WTC11 (cell line): ENCODE data around the gene NLE1. TPM values are rescaled to one million over a fixed set of nuclear protein-coding genes. Genes with fewer than 3 reads are reported as not detected.

ENCODE experiments used
- ATAC-seq: fragments of 200-7000 bp; cut with Tn5 transposase; 2 replicates; pipeline ENCODE4 v1.10.0; 2021; ENCODE audit warnings: mild to moderate bottlenecking, moderate library complexity
- CTCF ChIA-PET: fragments of 300-600 bp; sonication (Branson Sonifier 250); formaldehyde crosslinking; loops from one replicate; lab custom pipeline; 2021; ENCODE audit warnings: antibody characterized with exemption; lab: Charles Lee
- POLR2A ChIA-PET: fragments of 350-600 bp; sonication (Branson Sonifier 250); formaldehyde crosslinking; loops from one replicate; lab custom pipeline; 2021; ENCODE audit warnings: antibody characterized with exemption; lab: Charles Lee
- DNase-seq: peaks from one replicate; pipeline ENCODE4 v3.0.0; 2021; ENCODE audit warnings: low spot score
- H3K27ac Mint-ChIP-seq: 2 replicates; pipeline ENCODE4 v1.8.0; 2021; ENCODE audit warnings: mixed read lengths
- H3K27me3 Mint-ChIP-seq: 2 replicates; pipeline ENCODE4 v1.8.0; 2021; ENCODE audit warnings: low read depth, mild to moderate bottlenecking, moderate library complexity, mixed read lengths
- H3K36me3 Mint-ChIP-seq: 2 replicates; pipeline ENCODE4 v1.8.0; 2021; ENCODE audit warnings: mixed read lengths
- H3K4me1 Mint-ChIP-seq: 2 replicates; pipeline ENCODE4 v1.8.0; 2022; ENCODE audit warnings: mixed read lengths
- H3K4me3 Mint-ChIP-seq: 2 replicates; pipeline ENCODE4 v1.8.0; 2021; ENCODE audit warnings: mild to moderate bottlenecking, moderate library complexity, mixed read lengths
- H3K9me3 Mint-ChIP-seq: 2 replicates; pipeline ENCODE4 v1.8.0; 2021; ENCODE audit warnings: mixed read lengths
- AFF4 ChIP-seq: sonication (generic); formaldehyde crosslinking; IDR thresholded peaks from 2 replicates; pipeline ENCODE4 v1.8.1; 2023; ENCODE audit warnings: mild to moderate bottlenecking, missing genetic modification reagents, borderline replicate concordance
- ATF2 ChIP-seq: sonication (generic); formaldehyde crosslinking; IDR thresholded peaks from 2 replicates; pipeline ENCODE4 v1.8.1; 2022; ENCODE audit warnings: low read depth, missing genetic modification reagents, borderline replicate concordance
- CREM ChIP-seq: sonication (generic); formaldehyde crosslinking; IDR thresholded peaks from 2 replicates; pipeline ENCODE4 v1.8.1; 2022; ENCODE audit warnings: mild to moderate bottlenecking, missing genetic modification reagents, moderate library complexity
- E2F5 ChIP-seq: sonication (generic); formaldehyde crosslinking; IDR thresholded peaks from 2 replicates; pipeline ENCODE4 v1.8.1; 2022; ENCODE audit warnings: mild to moderate bottlenecking, moderate library complexity, missing genetic modification reagents
- EMX1 ChIP-seq: fragments of 250-450 bp; sonication (Bioruptor Pico); IDR thresholded peaks from 2 replicates; pipeline ENCODE4 v1.8.0; 2021; ENCODE audit warnings: mild to moderate bottlenecking
- FOXJ3 ChIP-seq: sonication (generic); formaldehyde crosslinking; IDR thresholded peaks from 2 replicates; pipeline ENCODE4 v1.9.0; 2021; ENCODE audit warnings: missing genetic modification reagents, mild to moderate bottlenecking, borderline replicate concordance
- GABPB1 ChIP-seq: sonication (generic); formaldehyde crosslinking; IDR thresholded peaks from 2 replicates; pipeline ENCODE4 v1.8.1; 2023; ENCODE audit warnings: mild to moderate bottlenecking, missing genetic modification reagents
- JUN ChIP-seq: sonication (generic); formaldehyde crosslinking; IDR thresholded peaks from 2 replicates; pipeline ENCODE4 v1.8.0; 2023; ENCODE audit warnings: mild to moderate bottlenecking, missing genetic modification reagents
- KAT7 ChIP-seq: sonication (generic); formaldehyde crosslinking; IDR thresholded peaks from 2 replicates; pipeline ENCODE4 v1.8.1; 2023; ENCODE audit warnings: missing genetic modification reagents, mild to moderate bottlenecking, borderline replicate concordance
- NFATC4 ChIP-seq: fragments of 250-450 bp; sonication (Bioruptor Pico); IDR thresholded peaks from 2 replicates; pipeline ENCODE4 v1.9.0; 2021; ENCODE audit warnings: mild to moderate bottlenecking
- NFE2L1 ChIP-seq: sonication (generic); formaldehyde crosslinking; IDR thresholded peaks from 2 replicates; pipeline ENCODE4 v1.8.1; 2023; ENCODE audit warnings: missing genetic modification reagents
- NFYB ChIP-seq: sonication (generic); formaldehyde crosslinking; conservative IDR thresholded peaks from 2 replicates; pipeline ENCODE4 v1.8.0; 2022; ENCODE audit warnings: low read depth, missing genetic modification reagents
- OVOL2 ChIP-seq: fragments of 250-450 bp; sonication (Bioruptor Pico); IDR thresholded peaks from 2 replicates; pipeline ENCODE4 v1.9.0; 2021; ENCODE audit warnings: mild to moderate bottlenecking, borderline replicate concordance
- RORB ChIP-seq: fragments of 250-450 bp; sonication (Bioruptor Pico); IDR thresholded peaks from 2 replicates; pipeline ENCODE4 v1.9.0; 2021; ENCODE audit warnings: mild to moderate bottlenecking
- ZMAT4 ChIP-seq: fragments of 250-450 bp; sonication (Bioruptor Pico); IDR thresholded peaks from 2 replicates; pipeline ENCODE4 v1.9.0; 2021; ENCODE audit warnings: mild to moderate bottlenecking
- ZNF263 ChIP-seq: sonication (generic); formaldehyde crosslinking; IDR thresholded peaks from 2 replicates; pipeline ENCODE4 v1.8.1; 2022; ENCODE audit warnings: low read depth, mild to moderate bottlenecking, moderate library complexity, missing genetic modification reagents
- ZNF317 ChIP-seq: sonication (generic); formaldehyde crosslinking; IDR thresholded peaks from 2 replicates; pipeline ENCODE4 v1.8.1; 2023; ENCODE audit warnings: low read depth, mild to moderate bottlenecking, moderate library complexity, missing genetic modification reagents, borderline replicate concordance
- ZNF425 ChIP-seq: fragments of 250-450 bp; sonication (Bioruptor Pico); conservative IDR thresholded peaks from 2 replicates; pipeline ENCODE4 v1.9.0; 2021; ENCODE audit warnings: mild to moderate bottlenecking
- ZNF671 ChIP-seq: fragments of 250-450 bp; sonication (Bioruptor Pico); IDR thresholded peaks from 2 replicates; pipeline ENCODE4 v1.8.0; 2021; ENCODE audit warnings: mild to moderate bottlenecking
- total RNA-seq: library from RNA; stranded (reverse); gene quantifications from 3 replicates; pipeline ENCODE4 v1.2.3, GENCODE V29; 2021
- TF ChIP-seq, protein P1 (sequence below): sonication (generic); formaldehyde crosslinking; conservative IDR thresholded peaks from 2 replicates; pipeline ENCODE4 v1.8.1; 2023; ENCODE audit warnings: mild to moderate bottlenecking, low read depth, missing genetic modification reagents, moderate library complexity
- TF ChIP-seq, protein P2 (sequence below): sonication (generic); formaldehyde crosslinking; conservative IDR thresholded peaks from 2 replicates; pipeline ENCODE4 v1.8.1; 2022; ENCODE audit warnings: mild to moderate bottlenecking, missing genetic modification reagents

The NLE1 gene
- total RNA-seq, 1 experiment from 2014 or later, result 52.2 TPM

- TF ChIP-seq, protein P1, sequence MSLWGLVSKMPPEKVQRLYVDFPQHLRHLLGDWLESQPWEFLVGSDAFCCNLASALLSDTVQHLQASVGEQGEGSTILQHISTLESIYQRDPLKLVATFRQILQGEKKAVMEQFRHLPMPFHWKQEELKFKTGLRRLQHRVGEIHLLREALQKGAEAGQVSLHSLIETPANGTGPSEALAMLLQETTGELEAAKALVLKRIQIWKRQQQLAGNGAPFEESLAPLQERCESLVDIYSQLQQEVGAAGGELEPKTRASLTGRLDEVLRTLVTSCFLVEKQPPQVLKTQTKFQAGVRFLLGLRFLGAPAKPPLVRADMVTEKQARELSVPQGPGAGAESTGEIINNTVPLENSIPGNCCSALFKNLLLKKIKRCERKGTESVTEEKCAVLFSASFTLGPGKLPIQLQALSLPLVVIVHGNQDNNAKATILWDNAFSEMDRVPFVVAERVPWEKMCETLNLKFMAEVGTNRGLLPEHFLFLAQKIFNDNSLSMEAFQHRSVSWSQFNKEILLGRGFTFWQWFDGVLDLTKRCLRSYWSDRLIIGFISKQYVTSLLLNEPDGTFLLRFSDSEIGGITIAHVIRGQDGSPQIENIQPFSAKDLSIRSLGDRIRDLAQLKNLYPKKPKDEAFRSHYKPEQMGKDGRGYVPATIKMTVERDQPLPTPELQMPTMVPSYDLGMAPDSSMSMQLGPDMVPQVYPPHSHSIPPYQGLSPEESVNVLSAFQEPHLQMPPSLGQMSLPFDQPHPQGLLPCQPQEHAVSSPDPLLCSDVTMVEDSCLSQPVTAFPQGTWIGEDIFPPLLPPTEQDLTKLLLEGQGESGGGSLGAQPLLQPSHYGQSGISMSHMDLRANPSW (CRISPR knock-in tag), result no peak
- no peak for TF ChIP-seq AFF4
- no peak for TF ChIP-seq JUN (CRISPR knock-in tag)
- TF ChIP-seq ZNF425 (CRISPR knock-in tag), result no peak
- TF ChIP-seq ZNF263 (CRISPR knock-in tag), result no peak
Observed at GRCh38 chr17:35127751-35128514, 14.2 kb downstream of the NLE1 start (continued).

- Mint-ChIP-seq H3K4me1 (peaks cover 17% of the 10 kb centered on the region), H3K36me3 (no peaks in the 10 kb centered on the region), H3K4me3 (no peak within 1 kb of the TSS), H3K9me3 (no peaks in the 10 kb centered on the region), H3K27ac (no peak within 1 kb of the TSS), H3K27me3 (peaks cover 29% of the 10 kb centered on the region)
- ChIA-PET POLR2A (no interaction called here), CTCF (interaction anchor here (2.0 kb wide), 1 partner anchor 131 kb away, joined by 12 read pairs; no protein-coding TSS in a partner anchor)
- ATAC-seq, result no peak
- DNase-seq, result no peak
- no peak for TF ChIP-seq ZNF317 (CRISPR knock-in tag)
- TF ChIP-seq KAT7 (CRISPR knock-in tag), result no peak
- TF ChIP-seq RORB (CRISPR knock-in tag), result no peak
- TF ChIP-seq NFE2L1 (CRISPR knock-in tag), result no peak
- no peak for TF ChIP-seq CREM (CRISPR knock-in tag)
- TF ChIP-seq NFATC4, result no peak
- TF ChIP-seq, protein P2, sequence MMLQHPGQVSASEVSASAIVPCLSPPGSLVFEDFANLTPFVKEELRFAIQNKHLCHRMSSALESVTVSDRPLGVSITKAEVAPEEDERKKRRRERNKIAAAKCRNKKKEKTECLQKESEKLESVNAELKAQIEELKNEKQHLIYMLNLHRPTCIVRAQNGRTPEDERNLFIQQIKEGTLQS (CRISPR knock-in tag), result no peak
- no peak for TF ChIP-seq OVOL2 (CRISPR knock-in tag)
- TF ChIP-seq NFYB (CRISPR knock-in tag), result no peak
- TF ChIP-seq ZNF671 (CRISPR knock-in tag), result no peak
- no peak for TF ChIP-seq GABPB1 (CRISPR knock-in tag)
- TF ChIP-seq E2F5 (CRISPR knock-in tag), result no peak
- TF ChIP-seq EMX1 (CRISPR knock-in tag), result no peak
- no peak for TF ChIP-seq ZMAT4 (CRISPR knock-in tag)
- no peak for TF ChIP-seq ATF2 (CRISPR knock-in tag)
- TF ChIP-seq FOXJ3 (CRISPR knock-in tag), result no peak
Observed at GRCh38 chr17:35121315-35121714, 20.8 kb downstream of the NLE1 start, which contains the start of gene FNDC8. FNDC8 (plus strand) TSS chr17:35121615; CDS start chr17:35121694, 79 bp downstream.
